MM.1S (cell line): ENCODE data around the gene PLAC8L1.

Source experiments
- EZH2 ChIP-seq: fragments of 300-600 bp; sonication (generic); optimal IDR thresholded peaks from 2 replicates; pipeline ENCODE3; 2017; ENCODE audit warnings: low read depth, mild to moderate bottlenecking, antibody characterized with exemption, low read length, mixed read lengths
- EZH2phosphoT487 ChIP-seq: fragments of 300-600 bp; sonication (generic); IDR thresholded peaks from 2 replicates; pipeline ENCODE4 v1.6.1; 2018; ENCODE audit warnings: antibody characterized with exemption, low read length
- TF ChIP-seq, protein P1 (sequence below): fragments of 300-600 bp; sonication (generic); IDR thresholded peaks from 2 replicates; pipeline ENCODE4 v1.5.1; 2016; ENCODE audit warnings: antibody characterized with exemption, low read length, mixed read lengths

- TF ChIP-seq EZH2phosphoT487 (no peak), EZH2 (no peak)
- TF ChIP-seq, protein P1, sequence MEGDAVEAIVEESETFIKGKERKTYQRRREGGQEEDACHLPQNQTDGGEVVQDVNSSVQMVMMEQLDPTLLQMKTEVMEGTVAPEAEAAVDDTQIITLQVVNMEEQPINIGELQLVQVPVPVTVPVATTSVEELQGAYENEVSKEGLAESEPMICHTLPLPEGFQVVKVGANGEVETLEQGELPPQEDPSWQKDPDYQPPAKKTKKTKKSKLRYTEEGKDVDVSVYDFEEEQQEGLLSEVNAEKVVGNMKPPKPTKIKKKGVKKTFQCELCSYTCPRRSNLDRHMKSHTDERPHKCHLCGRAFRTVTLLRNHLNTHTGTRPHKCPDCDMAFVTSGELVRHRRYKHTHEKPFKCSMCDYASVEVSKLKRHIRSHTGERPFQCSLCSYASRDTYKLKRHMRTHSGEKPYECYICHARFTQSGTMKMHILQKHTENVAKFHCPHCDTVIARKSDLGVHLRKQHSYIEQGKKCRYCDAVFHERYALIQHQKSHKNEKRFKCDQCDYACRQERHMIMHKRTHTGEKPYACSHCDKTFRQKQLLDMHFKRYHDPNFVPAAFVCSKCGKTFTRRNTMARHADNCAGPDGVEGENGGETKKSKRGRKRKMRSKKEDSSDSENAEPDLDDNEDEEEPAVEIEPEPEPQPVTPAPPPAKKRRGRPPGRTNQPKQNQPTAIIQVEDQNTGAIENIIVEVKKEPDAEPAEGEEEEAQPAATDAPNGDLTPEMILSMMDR: no peak
These were observed 49.9 kb downstream of the PLAC8L1 start for GRCh38 chr5:146055432-146055831.
